Measurements from ENCODE around the gene WDR43.

The WDR43 gene

DNA sequence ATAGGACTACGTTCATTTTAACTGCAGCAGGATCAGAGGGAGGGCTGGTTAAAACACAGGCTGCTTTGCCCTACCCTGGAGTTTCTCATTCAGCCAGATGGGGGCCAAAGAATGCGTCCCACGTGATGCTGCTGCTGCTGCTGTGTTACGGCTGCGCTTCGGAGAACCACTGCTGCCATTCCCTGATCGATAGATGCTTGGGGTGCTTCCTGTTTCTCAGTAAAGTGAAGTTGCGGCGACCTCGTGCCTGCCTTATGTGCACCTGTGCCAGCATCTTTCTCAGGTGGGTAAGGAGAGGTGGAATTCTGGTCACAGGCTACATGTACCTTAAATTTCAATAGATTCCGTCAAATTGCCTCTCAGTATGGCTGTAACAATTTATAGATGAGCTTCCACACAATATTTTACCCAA lies 62.0 kb downstream of the WDR43 start:
- no peak overlapping the region for H3K4me3 ChIP-seq (ENCODE audit: low read depth, low read length)
- DNase-seq (ENCODE audit: low read depth), result peak; percentile 51
- TF ChIP-seq, protein P1, sequence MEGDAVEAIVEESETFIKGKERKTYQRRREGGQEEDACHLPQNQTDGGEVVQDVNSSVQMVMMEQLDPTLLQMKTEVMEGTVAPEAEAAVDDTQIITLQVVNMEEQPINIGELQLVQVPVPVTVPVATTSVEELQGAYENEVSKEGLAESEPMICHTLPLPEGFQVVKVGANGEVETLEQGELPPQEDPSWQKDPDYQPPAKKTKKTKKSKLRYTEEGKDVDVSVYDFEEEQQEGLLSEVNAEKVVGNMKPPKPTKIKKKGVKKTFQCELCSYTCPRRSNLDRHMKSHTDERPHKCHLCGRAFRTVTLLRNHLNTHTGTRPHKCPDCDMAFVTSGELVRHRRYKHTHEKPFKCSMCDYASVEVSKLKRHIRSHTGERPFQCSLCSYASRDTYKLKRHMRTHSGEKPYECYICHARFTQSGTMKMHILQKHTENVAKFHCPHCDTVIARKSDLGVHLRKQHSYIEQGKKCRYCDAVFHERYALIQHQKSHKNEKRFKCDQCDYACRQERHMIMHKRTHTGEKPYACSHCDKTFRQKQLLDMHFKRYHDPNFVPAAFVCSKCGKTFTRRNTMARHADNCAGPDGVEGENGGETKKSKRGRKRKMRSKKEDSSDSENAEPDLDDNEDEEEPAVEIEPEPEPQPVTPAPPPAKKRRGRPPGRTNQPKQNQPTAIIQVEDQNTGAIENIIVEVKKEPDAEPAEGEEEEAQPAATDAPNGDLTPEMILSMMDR (IDR thresholded peaks at IDR 0.05; ENCODE audit: low read depth, low read length), result no peak
- TF ChIP-seq MYC (IDR thresholded peaks at IDR 0.05; ENCODE audit: low read depth, low read length), result no peak

DNA sequence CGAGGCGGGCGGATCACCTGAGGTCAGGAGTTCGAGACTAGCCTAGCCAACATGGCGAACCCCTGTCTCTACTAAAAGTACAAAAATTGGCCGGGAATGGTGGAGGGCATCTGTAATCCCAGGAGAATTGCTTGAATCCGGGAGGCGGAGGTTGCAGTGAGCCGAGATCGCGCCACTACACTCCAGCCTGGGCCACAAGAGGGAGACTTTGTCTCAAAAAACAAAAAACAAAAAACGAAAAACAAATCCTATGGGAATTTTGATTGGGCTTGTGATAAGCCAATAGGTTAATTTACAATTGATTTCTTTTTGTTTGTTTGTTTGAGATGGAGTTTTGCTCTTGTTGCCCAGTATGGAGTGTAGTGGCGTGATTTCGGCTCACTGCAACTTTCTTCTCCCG lies 62.4 kb downstream of the WDR43 start:
- DNase-seq (ENCODE audit: low read depth), result no peak
- no peak overlapping the region for H3K4me3 ChIP-seq (ENCODE audit: low read depth, low read length)
- TF ChIP-seq, protein P1 (IDR thresholded peaks at IDR 0.05; ENCODE audit: low read depth, low read length), result peak; percentile 53
- TF ChIP-seq MAX (IDR thresholded peaks at IDR 0.05; ENCODE audit: low read depth, low read length), result no peak

- DNase-seq (ENCODE audit: low read depth), result peak; percentile 79
- no peak for TF ChIP-seq MYC (IDR thresholded peaks at IDR 0.05; ENCODE audit: low read depth, low read length)
- TF ChIP-seq, protein P1 (IDR thresholded peaks at IDR 0.05; ENCODE audit: low read depth, low read length), result peak; percentile 59
Observed at GRCh38 chr2:28958689-28959088, 64.2 kb downstream of the WDR43 start.

DNA sequence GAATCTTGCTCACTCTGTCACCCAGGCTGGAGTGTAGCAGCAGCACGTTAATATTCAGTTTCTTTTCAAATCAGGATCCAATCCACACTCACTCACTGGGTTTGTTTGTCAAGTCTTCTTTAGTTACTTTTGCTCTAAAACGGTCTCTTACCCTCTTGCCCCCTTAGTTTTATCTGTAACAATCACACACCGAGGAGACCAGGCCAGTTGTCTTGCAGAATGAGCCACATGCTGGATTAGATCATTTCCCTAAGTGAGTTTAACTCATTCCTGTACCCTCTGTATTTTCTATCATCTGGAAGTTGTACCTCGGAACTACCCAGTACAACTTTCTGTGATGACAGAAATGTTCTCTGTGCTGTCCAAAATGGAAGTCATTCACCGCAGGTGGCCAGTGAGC lies 65.9 kb downstream of the WDR43 start:
- TF ChIP-seq, protein P1 (IDR thresholded peaks at IDR 0.05; ENCODE audit: low read depth, low read length), result no peak
- TF ChIP-seq MYC (IDR thresholded peaks at IDR 0.05; ENCODE audit: low read depth, low read length), result no peak
- no peak for TF ChIP-seq POLR2A (IDR thresholded peaks at IDR 0.05; ENCODE audit: extremely low read depth, insufficient read length)
- no peak for TF ChIP-seq MAX (IDR thresholded peaks at IDR 0.05; ENCODE audit: low read depth, low read length)
- H3K4me3 ChIP-seq (ENCODE audit: low read depth, low read length), result no peak overlapping the region
- no peak for DNase-seq (ENCODE audit: low read depth)

More at GRCh38 chr2:28958689-28959088, 64.2 kb downstream of the WDR43 start:
- no peak overlapping the region for H3K4me3 ChIP-seq (ENCODE audit: low read depth, low read length)

GRCh38 chr2:28962505-28962904 lies 68.0 kb downstream of the WDR43 start:
- no peak overlapping the region for H3K4me3 ChIP-seq (ENCODE audit: low read depth, low read length)
- TF ChIP-seq MYC (IDR thresholded peaks at IDR 0.05; ENCODE audit: low read depth, low read length), result no peak
- no peak for TF ChIP-seq MAX (IDR thresholded peaks at IDR 0.05; ENCODE audit: low read depth, low read length)
- no peak for TF ChIP-seq POLR2A (IDR thresholded peaks at IDR 0.05; ENCODE audit: extremely low read depth, insufficient read length)
- TF ChIP-seq, protein P1 (IDR thresholded peaks at IDR 0.05; ENCODE audit: low read depth, low read length), result no peak
- no peak for DNase-seq (ENCODE audit: low read depth)

DNA sequence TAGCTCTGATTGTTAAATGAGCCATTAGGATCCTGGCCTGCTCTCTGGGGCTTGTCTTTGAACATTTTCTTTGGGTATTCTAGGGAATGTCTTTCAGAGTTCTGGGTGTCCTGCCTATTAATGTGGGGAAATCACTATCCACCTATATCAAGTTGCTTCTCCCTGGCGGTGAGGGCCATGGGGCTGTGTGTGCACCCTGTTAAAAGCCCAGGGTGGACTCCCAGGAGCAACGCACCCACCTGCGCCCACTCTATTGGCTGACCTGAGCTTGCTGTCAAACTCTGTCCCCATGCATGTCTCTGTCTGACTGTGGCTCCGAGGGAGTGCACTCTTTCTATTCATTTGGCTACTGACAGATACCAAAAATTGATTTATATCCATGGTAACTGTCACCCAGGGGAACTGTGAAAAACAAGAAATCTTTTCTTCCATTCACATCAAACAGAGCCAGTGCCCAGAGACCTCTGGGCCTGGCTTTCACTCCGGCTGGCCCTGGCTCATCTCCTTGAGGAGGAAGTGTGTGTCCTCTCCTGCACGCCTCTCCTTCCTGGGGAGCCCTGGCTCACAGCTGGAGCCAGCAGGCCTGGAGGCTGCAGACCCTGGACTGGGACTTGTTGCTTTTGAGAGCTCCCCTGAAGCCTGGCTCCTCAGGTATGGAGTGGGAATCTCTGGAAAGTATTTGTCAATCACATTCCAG lies 76.1 kb downstream of the WDR43 start:
- DNase-seq (ENCODE audit: low read depth), result no peak
- H3K4me3 ChIP-seq (ENCODE audit: low read depth, low read length), result no peak overlapping the region
- TF ChIP-seq, protein P1 (IDR thresholded peaks at IDR 0.05; ENCODE audit: low read depth, low read length), result no peak
- TF ChIP-seq MAX (IDR thresholded peaks at IDR 0.05; ENCODE audit: low read depth, low read length), result no peak
- TF ChIP-seq MYC (IDR thresholded peaks at IDR 0.05; ENCODE audit: low read depth, low read length), result no peak
- TF ChIP-seq POLR2A (IDR thresholded peaks at IDR 0.05; ENCODE audit: extremely low read depth, insufficient read length), result no peak

Measured in NB4 (cell line).